Activated CD4-positive, CD25-positive, alpha-beta regulatory T cell treated with anti-CD3 and anti-CD28 coated beads, Interleukin-2, amount 50 U/mL, for 24 hours (primary cell): ENCODE results near the gene GLRA3.
"Not testable (repeated sequence)": the region's sequence is repeated elsewhere in the genome, so short reads cannot be mapped to it uniquely, and the experiment has no call there.

ENCODE experiments used
- ATAC-seq, 2 donors: fragments of 150-1000 bp; cut with Tn5 transposase; one replicate each; pipeline ENCODE4 v1.10.0; 2021; ENCODE audit warnings: mild to moderate bottlenecking in 1 of 2, moderate library complexity in 1 of 2

The GLRA3 gene

GRCh38 chr4:174828845-174829701, at the start of gene GLRA3:
Gene GLRA3, minus strand, starts transcription at chr4:174829247. Its CDS starts 436 bp downstream, at chr4:174828811.
- ATAC-seq, result peak; percentile 25 to 33

- ATAC-seq, result no peak
Observed at GRCh38 chr4:174874898-174875297, 45.9 kb upstream of the GLRA3 start.

- no peak for ATAC-seq
Observed at GRCh38 chr4:174873931-174874330, 44.9 kb upstream of the GLRA3 start.

GRCh38 chr4:174873146-174873545, 44.1 kb upstream of the GLRA3 start:
- ATAC-seq, result not testable (repeated sequence)

- no peak for ATAC-seq
Observed at GRCh38 chr4:174871407-174871806, 42.4 kb upstream of the GLRA3 start.

- no peak for ATAC-seq
Observed at GRCh38 chr4:174870311-174870710, 41.3 kb upstream of the GLRA3 start.

- no peak for ATAC-seq
Observed at GRCh38 chr4:174869339-174869738, 40.3 kb upstream of the GLRA3 start.

GRCh38 chr4:174867903-174868302, 38.9 kb upstream of the GLRA3 start:
- ATAC-seq, result no peak

- no peak for ATAC-seq
Observed at GRCh38 chr4:174865418-174865985, 36.5 kb upstream of the GLRA3 start.

- ATAC-seq, result no peak
Observed at GRCh38 chr4:174864031-174864430, 35.0 kb upstream of the GLRA3 start.

GRCh38 chr4:174860588-174860987, 31.5 kb upstream of the GLRA3 start:
- no peak for ATAC-seq

GRCh38 chr4:174859904-174860303, 30.9 kb upstream of the GLRA3 start:
- ATAC-seq, result no peak

GRCh38 chr4:174856926-174857800, 28.1 kb upstream of the GLRA3 start:
- no peak for ATAC-seq

GRCh38 chr4:174855050-174855449, 26.0 kb upstream of the GLRA3 start:
- no peak for ATAC-seq

GRCh38 chr4:174853629-174854028, 24.6 kb upstream of the GLRA3 start:
- ATAC-seq, result no peak

- no peak for ATAC-seq
Observed at GRCh38 chr4:174848596-174848995, 19.5 kb upstream of the GLRA3 start.

- ATAC-seq, result no peak
Observed at GRCh38 chr4:174847801-174848427, 18.9 kb upstream of the GLRA3 start.

GRCh38 chr4:174835536-174835935, 6.5 kb upstream of the GLRA3 start:
- ATAC-seq, result no peak

GRCh38 chr4:174834477-174834876, 5.4 kb upstream of the GLRA3 start:
- ATAC-seq, result no peak

- ATAC-seq, result no peak
Observed at GRCh38 chr4:174826660-174827059, 2.4 kb downstream of the GLRA3 start.

- no peak for ATAC-seq
Observed at GRCh38 chr4:174815282-174815681, 13.8 kb downstream of the GLRA3 start.

GRCh38 chr4:174813292-174813691, 15.8 kb downstream of the GLRA3 start:
- ATAC-seq, result no peak

- no peak for ATAC-seq
Observed at GRCh38 chr4:174810834-174811233, 18.2 kb downstream of the GLRA3 start.
